Right lung (tissue), 5 donors: Measurements from ENCODE around the gene TBC1D22A. TPM values are rescaled to one million over a fixed set of nuclear protein-coding genes. Genes with fewer than 3 reads are reported as not detected.
"Not testable (repeated sequence)": the region's sequence is repeated elsewhere in the genome, so short reads cannot be mapped to it uniquely, and the experiment has no call there.

Source experiments
- DNase-seq, 2 donors: peaks; one replicate each; pipeline ENCODE4 v3.0.0-alpha.2; 2013
- polyA plus RNA-seq, 5 donors: library from polyadenylated mRNA; unstranded; fragments of 120-200 nt; gene quantifications; one replicate each; pipeline versions ENCODE4 v1.2.1 to v1.2.3, GENCODE V29; 2013; ENCODE audit warnings: inconsistent platforms in 1 of 5, low replicate concordance in 1 of 5; ENCODE audit not compliant: insufficient read length in 5 of 5, insufficient read depth in 1 of 5

Gene TBC1D22A
- polyA plus RNA-seq, 5 donors: 13.9 to 17.6 (median 16.2) TPM

GRCh38 chr22:46812034-46812605 is 49.7 kb downstream of the TBC1D22A start:
- no peak for DNase-seq

GRCh38 chr22:46812788-46813187 is 50.3 kb downstream of the TBC1D22A start:
- no peak for DNase-seq

- DNase-seq: no peak
These were observed 51.6 kb downstream of the TBC1D22A start for GRCh38 chr22:46813816-46814597.

GRCh38 chr22:46815132-46815531 is 52.7 kb downstream of the TBC1D22A start:
- DNase-seq: no peak

- DNase-seq: no peak
These were observed 53.1 kb downstream of the TBC1D22A start for GRCh38 chr22:46815559-46815895.

- DNase-seq: no peak
These were observed 53.7 kb downstream of the TBC1D22A start for GRCh38 chr22:46815896-46816731.

GRCh38 chr22:46817390-46817789 is 54.9 kb downstream of the TBC1D22A start:
- not testable (repeated sequence) for DNase-seq

- DNase-seq: no peak
These were observed 60.8 kb downstream of the TBC1D22A start for GRCh38 chr22:46823248-46823647.

GRCh38 chr22:46823654-46824053 is 61.2 kb downstream of the TBC1D22A start:
- no peak for DNase-seq

GRCh38 chr22:46824344-46824909 is 62.0 kb downstream of the TBC1D22A start:
- no peak for DNase-seq

GRCh38 chr22:46824980-46825544 is 62.6 kb downstream of the TBC1D22A start:
- no peak for DNase-seq

GRCh38 chr22:46826438-46827135 is 64.1 kb downstream of the TBC1D22A start:
- no peak for DNase-seq

- no peak for DNase-seq
These were observed 64.8 kb downstream of the TBC1D22A start for GRCh38 chr22:46827136-46827780.

- DNase-seq: no peak
These were observed 65.3 kb downstream of the TBC1D22A start for GRCh38 chr22:46827781-46828180.

- DNase-seq: no peak
These were observed 66.0 kb downstream of the TBC1D22A start for GRCh38 chr22:46828323-46828900.

GRCh38 chr22:46829117-46829891 is 66.9 kb downstream of the TBC1D22A start:
- DNase-seq: peak in 1 of 2 donors; percentile 53

GRCh38 chr22:46829941-46830715 is 67.7 kb downstream of the TBC1D22A start:
- DNase-seq: no peak

- no peak for DNase-seq
These were observed 68.4 kb downstream of the TBC1D22A start for GRCh38 chr22:46830841-46831240.

- no peak for DNase-seq
These were observed 70.8 kb downstream of the TBC1D22A start for GRCh38 chr22:46833228-46833627.
